HG03280 (cell line): Measurements from ENCODE around the gene RAD51B.

ENCODE experiments used
- ATAC-seq: cut with Tn5 transposase; IDR thresholded peaks from one replicate; pipeline ENCODE4 v1.9.1; 2021; ENCODE audit warnings: mild to moderate bottlenecking, moderate library complexity; ENCODE audit not compliant: unreplicated experiment

The RAD51B gene

DNA sequence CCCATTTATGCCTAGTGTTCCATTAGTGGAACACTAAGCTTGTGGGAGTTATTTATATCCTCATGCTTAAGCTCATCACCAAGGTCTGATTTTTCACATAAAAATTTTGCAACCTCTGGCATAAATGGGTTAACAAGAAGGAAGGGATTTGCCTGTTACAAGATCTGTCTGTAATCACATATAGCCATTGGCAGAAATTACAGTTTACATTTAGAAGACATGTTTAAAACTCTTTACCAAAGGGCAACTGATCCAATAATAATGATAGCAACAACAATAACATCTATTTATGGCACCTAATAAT lies 550.4 kb downstream of the RAD51B start:
- no peak for ATAC-seq

DNA sequence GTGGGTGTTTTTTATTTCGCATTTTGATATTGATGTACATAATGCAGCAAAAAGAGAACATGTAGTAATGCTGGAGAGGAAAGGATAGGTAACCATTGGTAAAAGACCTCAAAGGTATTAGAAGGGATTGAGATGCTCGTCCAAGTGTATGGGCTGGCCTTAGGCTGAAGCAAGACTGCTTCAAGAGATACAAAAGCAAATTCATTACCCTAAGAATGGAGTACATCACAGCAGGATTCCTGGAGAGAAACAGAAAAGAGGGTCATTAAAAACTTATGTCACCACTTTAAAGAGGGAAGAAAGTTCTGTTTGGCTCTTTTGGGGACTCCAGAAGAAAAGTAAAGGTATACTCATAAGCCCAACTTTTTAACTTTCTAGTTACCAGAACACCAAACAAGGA lies 552.8 kb downstream of the RAD51B start:
- no peak for ATAC-seq

DNA sequence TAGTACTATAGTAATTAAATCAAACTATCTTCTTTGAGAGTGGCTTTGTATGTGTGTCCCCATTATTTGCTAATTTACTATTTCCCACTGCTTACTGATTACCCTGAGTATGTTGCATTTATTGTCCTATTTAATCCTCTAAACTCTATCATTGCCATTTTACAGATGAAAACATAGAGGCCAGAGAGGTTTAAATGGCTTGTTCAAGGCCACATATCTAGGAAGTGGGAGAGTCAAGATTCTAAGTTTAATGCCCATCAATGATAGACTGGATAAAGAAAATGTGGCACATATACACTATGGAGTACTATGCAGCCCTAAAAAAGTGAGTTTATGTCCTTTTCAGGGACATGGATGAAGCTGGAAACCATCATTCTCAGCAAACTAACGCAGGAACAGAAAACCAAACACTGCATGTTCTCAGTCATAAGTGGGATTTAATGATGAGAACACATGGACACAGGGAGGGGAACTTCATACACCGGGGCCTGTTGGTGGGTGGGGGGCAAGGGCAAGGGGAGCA lies 553.6 kb downstream of the RAD51B start:
- no peak for ATAC-seq

DNA sequence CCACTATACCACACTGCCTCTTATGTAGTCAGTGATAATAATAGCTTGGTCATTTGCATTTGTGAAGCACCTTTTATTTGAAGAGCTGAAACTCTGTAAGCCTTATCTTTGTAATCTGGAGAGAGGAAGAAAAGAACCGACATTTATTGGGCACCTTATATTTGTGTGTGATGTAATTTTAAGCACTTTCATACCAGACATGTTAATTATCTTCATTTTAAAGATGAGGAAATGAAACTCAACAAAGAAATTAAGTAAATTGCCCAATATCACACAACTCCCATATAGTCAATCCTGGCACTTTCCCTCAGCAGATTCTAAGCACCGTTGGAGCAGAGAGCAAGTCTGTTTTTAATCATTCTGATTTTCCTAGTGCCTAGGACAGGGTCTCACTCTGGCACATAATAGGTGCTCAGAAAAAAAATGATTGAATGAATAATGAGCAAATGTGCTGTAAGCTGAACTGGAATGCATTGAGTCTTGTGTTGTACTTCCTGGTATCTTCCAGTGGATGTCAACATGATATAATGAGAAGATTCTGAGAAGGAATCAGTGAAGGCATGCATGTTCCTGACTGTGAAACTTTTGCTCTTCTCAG lies 554.4 kb downstream of the RAD51B start:
- no peak for ATAC-seq

- ATAC-seq = no peak
Observed at GRCh38 chr14:68374682-68375081, 555.1 kb downstream of the RAD51B start.

GRCh38 chr14:68375376-68375775 lies 555.8 kb downstream of the RAD51B start:
- no peak for ATAC-seq

DNA sequence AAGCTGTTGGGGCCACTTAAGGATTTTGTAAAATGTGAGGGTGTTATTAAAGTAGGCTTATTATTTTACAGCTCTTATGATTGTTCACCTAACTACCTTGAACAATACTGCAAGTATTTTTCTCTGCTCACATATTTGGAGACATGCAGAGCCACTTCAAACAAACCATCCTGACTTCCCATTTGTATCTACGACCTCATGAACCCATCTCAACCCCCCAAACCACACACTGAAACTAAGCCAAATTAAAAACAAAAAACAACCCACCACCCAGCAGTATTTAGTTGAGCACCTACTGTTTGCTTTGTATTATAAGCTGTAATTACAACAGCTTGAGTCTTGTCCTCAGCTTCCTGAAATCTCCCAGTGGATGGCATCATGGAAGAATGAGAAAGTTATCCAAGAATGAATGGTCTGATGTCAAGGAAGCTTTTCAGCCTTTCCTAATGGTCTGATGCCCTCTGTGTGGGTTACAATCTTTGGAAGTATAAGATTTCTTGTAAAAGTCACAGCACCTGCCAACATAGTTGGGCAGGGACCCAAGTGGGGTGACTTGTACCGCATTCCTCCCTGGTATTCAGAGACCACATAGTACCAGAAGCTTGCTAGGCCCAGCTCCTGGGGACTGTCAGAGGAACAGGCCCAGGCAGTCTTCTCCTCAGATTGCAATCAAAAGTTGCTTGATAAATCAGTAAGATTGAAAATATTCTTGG lies 556.6 kb downstream of the RAD51B start:
- ATAC-seq = no peak

GRCh38 chr14:68377006-68377405 lies 557.4 kb downstream of the RAD51B start:
- no peak for ATAC-seq

GRCh38 chr14:68377459-68377858 lies 557.9 kb downstream of the RAD51B start:
- no peak for ATAC-seq

GRCh38 chr14:68379510-68380328 lies 560.1 kb downstream of the RAD51B start:
- ATAC-seq = no peak

DNA sequence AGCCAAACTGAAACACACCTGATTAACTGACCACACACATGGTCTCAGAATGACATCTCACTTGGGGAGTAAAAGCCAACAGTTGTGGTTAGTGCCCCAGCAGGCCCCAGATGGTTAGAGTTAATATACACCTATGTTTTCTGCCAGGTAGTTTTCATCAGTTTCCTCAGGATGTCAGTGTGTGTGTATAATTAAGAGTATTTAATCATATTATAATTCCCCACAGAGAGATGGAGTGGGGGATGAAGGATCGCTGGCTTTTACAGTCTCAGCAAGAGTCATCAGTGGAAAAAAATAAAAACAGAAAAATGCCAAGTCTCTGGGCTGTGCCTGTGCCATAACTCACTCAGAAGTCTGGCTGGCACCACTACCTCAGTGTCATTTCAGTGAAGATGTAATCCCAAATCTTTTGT lies 560.8 kb downstream of the RAD51B start:
- ATAC-seq = peak; percentile 72

GRCh38 chr14:68384335-68384734 lies 564.8 kb downstream of the RAD51B start:
- no peak for ATAC-seq

DNA sequence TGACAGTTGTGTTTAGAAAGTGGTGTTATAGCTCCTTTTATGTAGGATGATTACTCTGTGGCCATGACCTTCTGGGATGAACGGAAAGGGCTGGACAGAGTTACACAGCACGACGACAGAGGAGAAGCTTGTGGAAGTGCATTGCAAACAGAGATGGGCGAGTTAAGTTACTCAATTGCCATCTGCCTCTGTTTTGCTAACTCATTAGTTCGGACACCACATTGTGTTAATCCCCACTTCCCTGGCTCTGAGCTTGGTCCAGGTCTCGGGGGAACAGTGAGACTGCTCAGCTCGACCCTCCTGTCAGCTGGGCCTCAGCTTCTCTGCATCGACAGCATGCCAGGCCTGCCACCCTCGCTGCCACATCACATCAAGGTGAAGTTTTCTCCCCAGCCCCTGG lies 565.3 kb downstream of the RAD51B start:
- ATAC-seq = no peak

GRCh38 chr14:68386446-68386845 lies 566.9 kb downstream of the RAD51B start:
- no peak for ATAC-seq

- ATAC-seq = no peak
Observed at GRCh38 chr14:68386950-68387779, 567.6 kb downstream of the RAD51B start.

DNA sequence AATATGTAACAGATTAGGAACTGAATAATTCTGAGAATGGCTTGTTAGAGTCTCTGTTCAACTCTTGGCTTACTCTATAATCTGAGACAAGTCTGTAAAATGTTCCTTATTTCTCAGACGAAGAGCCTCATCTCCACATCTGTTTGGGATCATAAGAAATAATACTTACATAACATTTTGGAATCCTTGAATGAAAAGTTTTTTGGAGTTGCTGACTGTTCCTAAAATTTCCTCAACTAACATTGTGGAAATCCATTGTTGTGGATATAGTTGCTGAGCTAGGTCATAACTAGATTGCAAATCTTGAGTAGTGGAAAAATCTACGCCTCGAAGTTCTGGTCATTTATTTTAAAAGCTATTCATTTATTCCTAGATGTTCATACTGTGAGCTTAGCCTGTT lies 570.4 kb downstream of the RAD51B start:
- ATAC-seq = no peak

- no peak for ATAC-seq
Observed at GRCh38 chr14:68390741-68391140, 571.2 kb downstream of the RAD51B start.

DNA sequence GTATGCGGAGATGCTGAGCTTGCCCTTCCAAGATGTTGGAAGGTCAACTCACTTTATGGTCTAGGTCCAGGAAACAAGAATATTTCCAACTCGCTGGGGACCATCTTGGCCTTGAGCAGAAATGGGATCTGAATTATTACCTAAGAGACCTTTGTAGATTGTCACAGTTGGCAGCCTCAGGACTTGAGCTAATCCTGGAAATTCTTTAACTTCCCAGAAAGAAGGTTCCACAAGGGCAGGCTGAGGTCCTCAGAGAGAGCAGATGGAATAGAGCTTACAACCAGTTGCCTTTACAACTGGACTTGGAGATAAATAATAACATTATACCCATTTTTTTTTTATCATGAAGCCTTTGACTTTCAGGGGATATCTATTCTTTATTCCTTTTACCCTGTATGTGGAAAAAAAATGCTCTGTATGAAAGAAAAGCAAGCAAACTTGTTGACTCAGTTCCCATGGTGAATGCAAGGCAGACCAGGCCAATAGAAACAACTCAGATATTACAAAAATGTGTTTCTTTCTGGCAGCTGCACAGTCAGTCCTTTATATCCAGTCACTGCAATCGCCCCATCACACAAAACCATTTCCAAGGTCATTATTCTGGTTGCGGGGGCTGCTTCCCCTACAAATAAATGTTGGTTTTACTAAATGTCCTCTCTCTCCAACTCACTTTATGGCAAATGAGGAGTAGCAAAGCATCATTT lies 571.9 kb downstream of the RAD51B start:
- no peak for ATAC-seq

DNA sequence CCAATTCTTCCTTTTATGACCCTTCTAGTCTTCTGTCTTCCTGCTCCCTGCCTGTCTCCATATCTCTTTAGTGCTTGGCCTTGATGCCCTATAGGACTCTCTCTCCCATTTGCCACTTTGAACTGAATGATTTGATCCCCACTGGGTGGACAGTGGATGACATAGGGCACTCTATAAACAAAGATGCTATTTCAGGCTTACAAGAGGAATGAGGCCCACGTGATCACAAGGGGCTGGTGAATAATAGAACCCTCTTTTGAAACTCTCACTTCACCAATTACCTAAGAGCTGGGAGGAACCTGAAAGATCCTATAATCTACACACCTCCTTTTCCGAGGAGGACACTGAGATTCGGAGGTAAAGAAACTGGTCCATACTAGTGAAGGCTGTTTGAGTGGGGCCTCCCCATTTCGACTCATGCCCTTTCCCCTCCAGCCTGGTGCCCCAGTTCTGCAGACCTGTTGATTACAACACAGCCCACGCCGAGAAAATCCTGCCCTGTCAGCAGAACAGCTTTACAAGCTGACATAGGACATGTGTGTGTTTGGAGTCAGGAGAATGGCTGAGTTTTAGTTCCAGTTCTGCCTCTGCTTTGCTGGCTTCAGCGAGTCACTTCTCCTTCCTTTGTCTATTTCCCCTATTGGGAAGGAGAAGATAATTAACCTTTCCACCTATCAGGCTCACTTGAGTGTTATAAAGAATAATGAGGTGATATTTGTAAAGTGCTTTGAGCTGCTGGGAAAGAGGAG lies 573.0 kb downstream of the RAD51B start:
- no peak for ATAC-seq

DNA sequence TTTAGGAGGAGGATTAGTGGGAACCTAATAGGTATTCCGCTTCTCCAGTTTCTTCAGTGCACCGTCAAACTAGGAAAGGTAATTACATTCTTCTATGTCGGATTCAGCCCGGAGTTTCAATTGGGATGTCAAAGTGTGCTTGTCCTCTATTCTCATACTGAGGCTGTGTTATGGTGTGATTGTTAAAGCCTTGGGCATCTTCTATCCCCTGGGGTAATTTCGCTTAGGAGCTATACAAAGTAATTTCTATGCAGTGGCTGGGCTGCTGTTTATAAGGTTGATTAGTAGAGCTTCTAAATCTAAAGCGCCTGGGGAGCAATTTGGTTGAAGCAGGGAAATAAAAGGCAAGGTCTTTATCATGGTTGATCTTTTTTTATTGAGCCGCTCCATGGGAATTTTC lies 573.7 kb downstream of the RAD51B start:
- ATAC-seq = no peak
